Endothelial cell of umbilical vein (primary cell): ENCODE results near the gene SMC6. TPM values are rescaled to one million over a fixed set of nuclear protein-coding genes. Genes with fewer than 3 reads are reported as not detected.

Experiments used
- BruUV-seq: library from RNA; stranded (reverse); fragments of 400-500 nt; replicated peaks from 2 replicates; lab custom pipeline; 2021; lab: Mats Ljungman, UMichigan
- CTCF ChIA-PET: fragments of 300-600, 350-600 bp; sonication (Branson Sonifier 250); formaldehyde crosslinking; loops from one replicate; lab custom pipeline; 2021; ENCODE audit warnings: antibody characterized with exemption, inconsistent platforms; lab: Charles Lee
- POLR2A ChIA-PET: fragments of 300-600, 350-600 bp; sonication (Branson Sonifier 250); formaldehyde crosslinking; loops from one replicate; lab custom pipeline; 2021; ENCODE audit warnings: antibody characterized with exemption, inconsistent platforms; lab: Charles Lee
- DNase-seq: peaks from one replicate; pipeline ENCODE4 v3.0.0-alpha.2; 2011; ENCODE audit warnings: low read depth, low spot score
- FAIRE-seq: peaks from 2 replicates; lab custom pipeline; 2011; peaks lifted over from hg19 to GRCh38; lab: Jason Lieb, UNC
- H2AFZ ChIP-seq: 2 replicates; pipeline ENCODE4 v1.6.0; 2012; ENCODE audit warnings: low read depth, low read length, control low read depth, inconsistent platforms
- H3K27ac ChIP-seq: 2 replicates; pipeline ENCODE4 v1.5.1; 2011; ENCODE audit warnings: low read depth, mild to moderate bottlenecking, control low read depth, low read length, moderate library complexity; ENCODE audit not compliant: insufficient read depth
- H3K27me3 ChIP-seq, 2 experiments: 2 replicates each; pipeline versions ENCODE4 v1.6.0 to v1.6.1; 2011; ENCODE audit warnings: low read length in 2 of 2, mixed read lengths in 1 of 2; ENCODE audit not compliant: control insufficient read depth in 2 of 2, insufficient read depth in 2 of 2
- H3K36me3 ChIP-seq, 2 experiments: 2 replicates in 1 of 2; 3 replicates in 1 of 2; pipeline ENCODE4 v1.5.1; 2011; ENCODE audit warnings: low read length in 2 of 2, mild to moderate bottlenecking in 1 of 2, moderate library complexity in 1 of 2; ENCODE audit not compliant: control insufficient read depth in 2 of 2, insufficient read depth in 2 of 2; ENCODE audit errors: extremely low read depth in 1 of 2
- H3K4me1 ChIP-seq: 3 replicates; pipeline ENCODE4 v1.5.1; 2011; ENCODE audit warnings: mild to moderate bottlenecking, low read length; ENCODE audit not compliant: control insufficient read depth, insufficient read depth; ENCODE audit errors: extremely low read depth
- H3K4me2 ChIP-seq: 2 replicates; pipeline ENCODE4 v1.6.1; 2011; ENCODE audit warnings: low read length, control low read depth, mixed read lengths; ENCODE audit not compliant: insufficient read depth
- H3K4me3 ChIP-seq, 3 experiments: fragments of 200-600 bp in 1 of 3; sonication (generic), shearing (Covaris generic) in 1 of 3; replicated peaks in 1 of 3; 2 replicates each; pipeline ENCODE4 v1.5.1; 2011 to 2016; ENCODE audit warnings: control low read depth in 3 of 3, low read length in 3 of 3, mild to moderate bottlenecking in 2 of 3, inconsistent platforms in 1 of 3, low read depth in 1 of 3, moderate library complexity in 1 of 3; ENCODE audit not compliant: insufficient read depth in 1 of 3
- H3K79me2 ChIP-seq: 2 replicates; pipeline ENCODE4 v1.6.0; 2012; ENCODE audit warnings: low read length, inconsistent platforms; ENCODE audit not compliant: control insufficient read depth, insufficient read depth
- H3K9ac ChIP-seq: replicated peaks from 2 replicates; pipeline ENCODE3; 2011; ENCODE audit warnings: low read length, control low read depth; ENCODE audit not compliant: insufficient read depth; ENCODE audit errors: extremely low read depth
- H3K9me1 ChIP-seq: replicated peaks from 3 replicates; pipeline ENCODE4 v1.6.0; 2011; ENCODE audit warnings: mild to moderate bottlenecking, low read length; ENCODE audit not compliant: control insufficient read depth, insufficient read depth; ENCODE audit errors: extremely low read depth
- H3K9me3 ChIP-seq: replicated peaks from 2 replicates; pipeline ENCODE4 v1.5.1; 2012; ENCODE audit warnings: low read length, inconsistent platforms; ENCODE audit not compliant: control insufficient read depth, insufficient read depth
- H4K20me1 ChIP-seq: replicated peaks from 2 replicates; pipeline ENCODE3; 2011; ENCODE audit warnings: mild to moderate bottlenecking, low read length; ENCODE audit not compliant: control insufficient read depth, insufficient read depth; ENCODE audit errors: extremely low read depth
- EZH2 ChIP-seq: IDR thresholded peaks from 2 replicates; pipeline ENCODE4 v1.6.1; 2012; ENCODE audit warnings: borderline replicate concordance, low read depth, mild to moderate bottlenecking, moderate library complexity, low read length, inconsistent platforms; ENCODE audit not compliant: severe bottlenecking
- FOS ChIP-seq: IDR thresholded peaks from 2 replicates; pipeline ENCODE4 v1.6.1; 2011; ENCODE audit warnings: mild to moderate bottlenecking, low read length, moderate library complexity, borderline replicate concordance; ENCODE audit not compliant: insufficient read depth
- GATA2 ChIP-seq: IDR thresholded peaks from 2 replicates; pipeline ENCODE4 v1.7.0; 2011; ENCODE audit warnings: low read depth, mild to moderate bottlenecking, moderate library complexity, mixed read lengths, low read length; ENCODE audit not compliant: insufficient read length, insufficient read depth
- JUN ChIP-seq: IDR thresholded peaks from 2 replicates; pipeline ENCODE4 v1.6.1; 2011; ENCODE audit warnings: borderline replicate concordance, low read depth; ENCODE audit not compliant: insufficient read length, insufficient read depth
- MYC ChIP-seq: IDR thresholded peaks from one replicate; pipeline ENCODE4 v1.6.1; 2011; ENCODE audit warnings: mild to moderate bottlenecking, low read depth, low read length
- POLR2A ChIP-seq: IDR thresholded peaks from 2 replicates; pipeline ENCODE4 v1.6.1; 2012; ENCODE audit warnings: low read depth, mild to moderate bottlenecking, control low read depth, low read length
- POLR2AphosphoS5 ChIP-seq: IDR thresholded peaks from 2 replicates; pipeline ENCODE4 v1.6.1; 2012; ENCODE audit warnings: low read depth, mild to moderate bottlenecking, control low read depth, low read length, moderate library complexity; ENCODE audit not compliant: insufficient read depth
- dilution Hi-C: fragments of 300-500 bp; cut with MboI; formaldehyde crosslinking; loops from one replicate; pipeline ENCODE4 v1.15.0; 2019; ENCODE audit warnings: low sequenced_read_pairs; ENCODE audit not compliant: extremely low pct_ligation_motif_present
- intact Hi-C: fragments of 100-400 bp; cut with micrococcal nuclease; formaldehyde crosslinking; loops from one replicate; pipeline ENCODE4 v1.10.0; 2022
- polyA plus RNA-seq, 4 experiments: library from polyadenylated mRNA; depleted of rRNA in 3 of 4; stranded (reverse) in 3 of 4; unstranded in 1 of 4; fragments of >200 nt; gene quantifications; 2 replicates each; pipeline versions ENCODE4 v1.2.1 to v1.2.3, GENCODE V29; 2011 to 2012; ENCODE audit warnings: missing spikeins in 1 of 4
- total RNA-seq: library from RNA; stranded (reverse); gene quantifications from 2 replicates; pipeline ENCODE4 v1.2.3, GENCODE V29; 2021
- TF ChIP-seq, protein P1 (sequence below), 2 donors: IDR thresholded peaks; 1 replicate in 1 of 2; 2 replicates in 1 of 2; pipeline ENCODE4 v1.5.1; 2011; ENCODE audit warnings: low read length in 2 of 2, mild to moderate bottlenecking in 2 of 2, moderate library complexity in 2 of 2, control low read depth in 1 of 2, inconsistent platforms in 1 of 2, low read depth in 1 of 2; ENCODE audit not compliant: insufficient read depth in 1 of 2; ENCODE audit errors: extremely low read depth in 1 of 2
- TF ChIP-seq, protein P2 (sequence below): IDR thresholded peaks from 2 replicates; pipeline ENCODE4 v1.6.1; 2011; ENCODE audit not compliant: insufficient read depth, insufficient read length

SMC6 gene
- total and polyA plus RNA-seq, 2 donors (not counting 3 experiments of a cell fraction or from before 2014, with no cell fraction given), result 7.7 to 38.3 TPM

DNA sequence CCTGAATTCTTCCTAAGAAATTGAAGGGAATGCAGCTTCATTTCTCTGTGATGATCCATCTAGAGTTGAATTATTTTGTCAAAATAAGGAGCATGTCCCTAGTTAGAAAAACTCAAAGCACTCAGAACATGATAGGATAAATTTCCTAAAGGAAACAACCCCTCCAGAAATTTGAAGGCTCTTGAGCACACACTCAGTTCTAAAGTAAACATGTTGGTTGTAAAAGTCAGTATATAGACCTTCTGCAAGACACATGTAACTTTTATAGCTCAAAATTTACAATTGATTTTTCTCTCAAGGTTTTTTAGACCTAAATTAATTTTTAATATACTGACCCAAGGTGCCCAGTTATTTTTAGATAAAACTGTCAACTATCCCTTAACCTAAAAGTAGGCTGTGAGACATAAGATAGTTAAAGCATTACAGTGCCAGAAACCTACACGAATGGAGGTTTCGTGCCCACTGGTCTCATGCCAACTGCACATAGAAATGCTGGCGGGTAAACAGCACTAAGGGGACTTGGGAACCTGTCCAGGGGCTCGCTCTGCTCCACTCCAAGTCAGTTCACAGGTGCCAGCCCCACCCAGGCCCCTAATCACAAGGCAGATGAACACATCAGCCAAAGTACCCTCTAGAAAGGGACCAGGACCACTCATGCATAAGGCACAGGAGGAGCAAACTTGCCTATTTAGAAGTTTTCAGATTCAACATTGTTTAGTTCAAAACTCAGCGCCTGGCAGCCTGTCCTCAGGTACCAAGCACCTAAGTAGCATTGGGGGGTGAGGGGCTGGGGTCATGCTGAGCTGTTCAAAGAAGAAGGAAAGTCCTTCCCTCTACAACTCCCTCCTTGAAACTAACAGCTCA, 106.5 kb downstream of the SMC6 start:
- no peak for DNase-seq
- Histone ChIP-seq H3K36me3 (no peaks in the 10 kb centered on the region), H3K4me1 (peaks cover 8% of the 10 kb centered on the region), H2AFZ (no peak overlapping the region), H3K9me3 (no peaks in the 10 kb centered on the region), H3K4me3 (no peak overlapping the region), H3K79me2 (no peaks in the 10 kb centered on the region), H3K9me1 (no peaks in the 10 kb centered on the region), H4K20me1 (no peaks in the 10 kb centered on the region), H3K4me2 (no peak overlapping the region), H3K9ac (no peak overlapping the region), H3K27ac (no peak overlapping the region), H3K27me3 (no peaks in the 10 kb centered on the region)
- TF ChIP-seq POLR2AphosphoS5 (no peak), JUN (no peak), POLR2A (no peak), FOS (no peak), EZH2 (no peak), MYC (no peak), GATA2 (no peak)
- TF ChIP-seq, protein P1, sequence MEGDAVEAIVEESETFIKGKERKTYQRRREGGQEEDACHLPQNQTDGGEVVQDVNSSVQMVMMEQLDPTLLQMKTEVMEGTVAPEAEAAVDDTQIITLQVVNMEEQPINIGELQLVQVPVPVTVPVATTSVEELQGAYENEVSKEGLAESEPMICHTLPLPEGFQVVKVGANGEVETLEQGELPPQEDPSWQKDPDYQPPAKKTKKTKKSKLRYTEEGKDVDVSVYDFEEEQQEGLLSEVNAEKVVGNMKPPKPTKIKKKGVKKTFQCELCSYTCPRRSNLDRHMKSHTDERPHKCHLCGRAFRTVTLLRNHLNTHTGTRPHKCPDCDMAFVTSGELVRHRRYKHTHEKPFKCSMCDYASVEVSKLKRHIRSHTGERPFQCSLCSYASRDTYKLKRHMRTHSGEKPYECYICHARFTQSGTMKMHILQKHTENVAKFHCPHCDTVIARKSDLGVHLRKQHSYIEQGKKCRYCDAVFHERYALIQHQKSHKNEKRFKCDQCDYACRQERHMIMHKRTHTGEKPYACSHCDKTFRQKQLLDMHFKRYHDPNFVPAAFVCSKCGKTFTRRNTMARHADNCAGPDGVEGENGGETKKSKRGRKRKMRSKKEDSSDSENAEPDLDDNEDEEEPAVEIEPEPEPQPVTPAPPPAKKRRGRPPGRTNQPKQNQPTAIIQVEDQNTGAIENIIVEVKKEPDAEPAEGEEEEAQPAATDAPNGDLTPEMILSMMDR (IDR thresholded peaks at IDR 0.05; ENCODE audit: extremely low read depth in 1 of 2, insufficient read depth in 1 of 2, low read depth in 1 of 2, low read length in 2 of 2), result no peak
- TF ChIP-seq, protein P2, sequence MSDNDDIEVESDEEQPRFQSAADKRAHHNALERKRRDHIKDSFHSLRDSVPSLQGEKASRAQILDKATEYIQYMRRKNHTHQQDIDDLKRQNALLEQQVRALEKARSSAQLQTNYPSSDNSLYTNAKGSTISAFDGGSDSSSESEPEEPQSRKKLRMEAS, result no peak
- ChIA-PET CTCF (interaction anchor here (1.2 to 7.5 kb wide), 12 partner anchors 9 to 503 kb away, joined by 3 to 296 read pairs (median 11); no protein-coding TSS in a partner anchor), POLR2A (no interaction called here)
- no peak for FAIRE-seq
- dilution Hi-C loops, result no loop called here
- intact Hi-C loops, result loop anchor here (1.0 to 10.0 kb wide), 4 partner anchors 24 to 872 kb away; partner anchors contain the start of gene VSNL1
- no TSS peak for BruUV-seq
